ENCODE data around the gene NEU1. TPM values are rescaled to one million over a fixed set of nuclear protein-coding genes. Genes with fewer than 3 reads are reported as not detected.

NEU1 gene
- total RNA-seq, 2 experiments from 2014 or later: 5.5 to 13.4 TPM

GRCh38 chr6:31827286-31828079 lies 35.1 kb downstream of the NEU1 start, which contains the start of gene HSPA1B:
Gene HSPA1B (plus strand): TSS chr6:31827738. CDS start chr6:31827951, 213 bp downstream.
- H4K20me1 ChIP-seq (ENCODE audit: insufficient read depth, low read length): no peaks in the 10 kb centered on the region
- DNase-seq (ENCODE audit: low spot score): peak; percentile 94
- H2AFZ ChIP-seq (ENCODE audit: low read length): peak within 1 kb of the TSS; percentile 59; the same call in 1 of the 2 replicates
- H3K4me3 ChIP-seq (ENCODE audit: low read depth, low read length, poor library complexity, severe bottlenecking): peak within 1 kb of the TSS; percentile 76
- H3K4me2 ChIP-seq (ENCODE audit: low read length): peak within 1 kb of the TSS; percentile 91
- POLR2A ChIA-PET: interaction anchor here (0.6 to 2.2 kb wide), 12 partner anchors 11 to 240 kb away, joined by 3 to 14 read pairs (median 4); partner anchors contain the start of genes ABHD16A, CLIC1, GPANK1 and LSM2
- intact Hi-C loops (cut with micrococcal nuclease; ENCODE audit: unreplicated experiment): loop anchor here (2.0 kb wide), 2 partner anchors 31 to 89 kb away; no protein-coding TSS in a partner anchor
- peaks cover 28% of the 10 kb centered on the region for H3K79me2 ChIP-seq (ENCODE audit: insufficient read depth, low read depth, low read length)
- H3K9me3 ChIP-seq (ENCODE audit: low read length): no peaks in the 10 kb centered on the region
- no TSS peak for BruUV-seq (replicated peaks)
- H3K27ac ChIP-seq (ENCODE audit: low read depth, low read length, poor library complexity, severe bottlenecking): peak within 1 kb of the TSS; percentile 67
- peaks cover 49% of the 10 kb centered on the region for H3K4me1 ChIP-seq (ENCODE audit: insufficient read depth, low read length, poor library complexity, severe bottlenecking)
- no peaks in the 10 kb centered on the region for H3K36me3 ChIP-seq (ENCODE audit: insufficient read depth, low read length)
- H3K9me2 ChIP-seq (ENCODE audit: insufficient read depth, low read length): no peaks in the 10 kb centered on the region
- CTCF ChIA-PET (ENCODE audit: unreplicated experiment): interaction anchor here (0.9 to 1.1 kb wide), 3 partner anchors 20 to 58 kb away, joined by 3 to 4 read pairs (median 3); no protein-coding TSS in a partner anchor
- TF ChIP-seq CTCF (conservative IDR thresholded peaks at IDR 0.05; ENCODE audit: low read length) (no peak), EZH2phosphoT487 (IDR thresholded peaks at IDR 0.05; ENCODE audit: borderline replicate concordance, low read depth, low read length) (no peak)

DNA sequence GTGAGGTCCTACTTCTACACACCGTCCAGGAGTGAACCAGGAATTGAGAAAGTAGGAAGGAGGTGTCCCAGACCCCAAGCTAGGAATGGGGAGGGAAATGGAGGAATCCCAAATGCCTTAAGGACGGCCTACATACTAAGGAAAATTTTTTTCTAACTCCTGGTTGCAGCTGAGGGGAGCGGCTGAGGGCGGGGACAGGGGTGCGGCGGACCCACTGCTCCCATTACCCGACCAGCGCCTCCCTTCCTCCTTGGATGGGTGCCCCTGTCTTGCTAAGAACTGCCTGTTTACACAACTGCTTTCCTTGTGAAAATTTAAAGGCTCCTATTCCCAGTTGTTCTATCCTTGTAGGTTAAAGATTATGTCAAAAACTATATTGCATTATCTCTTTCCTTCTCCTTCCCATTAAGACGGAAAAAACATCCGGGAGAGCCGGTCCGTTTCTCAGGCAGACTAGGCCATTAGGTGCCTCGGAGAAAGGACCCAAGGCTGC lies 35.8 kb downstream of the NEU1 start:
- TSS peak; percentile 97 for BruUV-seq (replicated peaks)
- DNase-seq (ENCODE audit: low spot score): no peak
- no peaks in the 10 kb centered on the region for H3K36me3 ChIP-seq (ENCODE audit: insufficient read depth, low read length)
- ChIA-PET POLR2A (interaction anchor here (0.6 to 2.2 kb wide), 13 partner anchors 12 to 240 kb away, joined by 3 to 14 read pairs (median 4); partner anchors contain the start of genes ABHD16A, CLIC1, GPANK1 and LSM2), CTCF (ENCODE audit: unreplicated experiment) (interaction anchor here (0.9 to 1.1 kb wide), 3 partner anchors 20 to 57 kb away, joined by 3 to 4 read pairs (median 3); no protein-coding TSS in a partner anchor)
- H3K27ac ChIP-seq (ENCODE audit: low read depth, low read length, poor library complexity, severe bottlenecking): peak overlapping the region; percentile 67
- intact Hi-C loops (cut with micrococcal nuclease; ENCODE audit: unreplicated experiment): loop anchor here (2.0 kb wide), 2 partner anchors 30 to 88 kb away; no protein-coding TSS in a partner anchor
- H4K20me1 ChIP-seq (ENCODE audit: insufficient read depth, low read length): no peaks in the 10 kb centered on the region
- peak overlapping the region; percentile 59; the same call in 1 of the 2 replicates for H2AFZ ChIP-seq (ENCODE audit: low read length)
- H3K9me2 ChIP-seq (ENCODE audit: insufficient read depth, low read length): no peaks in the 10 kb centered on the region
- peaks cover 24% of the 10 kb centered on the region for H3K79me2 ChIP-seq (ENCODE audit: insufficient read depth, low read depth, low read length)
- peak overlapping the region; percentile 91 for H3K4me2 ChIP-seq (ENCODE audit: low read length)
- peaks cover 47% of the 10 kb centered on the region for H3K4me1 ChIP-seq (ENCODE audit: insufficient read depth, low read length, poor library complexity, severe bottlenecking)
- H3K9me3 ChIP-seq (ENCODE audit: low read length): no peaks in the 10 kb centered on the region
- H3K4me3 ChIP-seq (ENCODE audit: low read depth, low read length, poor library complexity, severe bottlenecking): peak overlapping the region; percentile 76
- no peak for TF ChIP-seq EZH2phosphoT487 (IDR thresholded peaks at IDR 0.05; ENCODE audit: borderline replicate concordance, low read depth, low read length)
- TF ChIP-seq CTCF (conservative IDR thresholded peaks at IDR 0.05; ENCODE audit: low read length): no peak; the same call in 1 of the 2 replicates

All from OCI-LY7 (cell line).